ENCODE results near the gene GRM8.

DNA sequence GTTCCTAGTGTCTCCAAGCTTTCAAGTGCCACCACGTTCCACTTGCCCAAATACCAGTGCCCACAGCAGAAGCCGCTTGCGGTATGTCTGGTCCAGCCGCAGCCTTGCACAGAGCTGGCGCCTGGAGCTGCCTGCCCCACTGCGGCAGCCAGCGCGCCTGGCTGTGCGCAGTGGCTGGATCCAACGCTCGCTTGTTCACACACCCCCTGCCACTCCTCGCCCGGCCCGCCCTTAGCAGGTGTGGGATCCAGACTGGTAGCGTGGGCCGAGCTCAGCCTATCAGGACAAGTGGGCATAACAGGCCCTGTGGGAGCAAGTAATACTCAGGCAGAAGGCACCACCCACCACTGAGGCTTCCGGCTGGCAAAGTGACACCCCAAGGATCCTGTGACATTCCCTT, 294.4 kb downstream of the GRM8 start:
- TF ChIP-seq CTCF (IDR thresholded peaks at IDR 0.05): no peak
- no peak for TF ChIP-seq POLR2A (IDR thresholded peaks at IDR 0.05)
